ENCODE results near the gene GLT1D1.

DNA sequence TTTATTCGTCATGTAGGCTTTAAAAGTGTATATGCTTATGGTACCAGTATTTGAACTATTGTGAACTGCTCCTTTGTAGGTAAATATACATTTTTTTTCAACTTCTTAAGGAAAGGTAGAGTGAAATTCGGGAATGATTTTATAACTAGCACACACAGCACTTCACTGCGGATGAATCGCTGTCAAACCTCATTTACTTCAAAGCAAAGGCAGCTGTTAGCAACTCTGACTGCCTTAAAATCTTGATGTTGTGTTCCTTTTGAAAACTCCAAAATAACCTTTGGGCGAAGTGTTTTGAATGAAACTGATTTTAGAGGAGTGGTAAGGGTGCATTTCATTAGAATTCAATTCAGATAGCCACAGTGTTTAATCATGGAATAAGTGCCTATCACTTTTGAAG lies 95.8 kb downstream of the GLT1D1 start:
- TF ChIP-seq CTCF (IDR thresholded peaks at IDR 0.05) (no peak), ZFX (IDR thresholded peaks at IDR 0.05; ENCODE audit: borderline replicate concordance) (no peak)
